Measurements from ENCODE around the gene ZNF23.

Gene ZNF23

GRCh38 chr16:71432906-71433305, 29.1 kb downstream of the ZNF23 start:
- H3K27ac ChIP-seq, result no peak overlapping the region
- TF ChIP-seq, protein P1, sequence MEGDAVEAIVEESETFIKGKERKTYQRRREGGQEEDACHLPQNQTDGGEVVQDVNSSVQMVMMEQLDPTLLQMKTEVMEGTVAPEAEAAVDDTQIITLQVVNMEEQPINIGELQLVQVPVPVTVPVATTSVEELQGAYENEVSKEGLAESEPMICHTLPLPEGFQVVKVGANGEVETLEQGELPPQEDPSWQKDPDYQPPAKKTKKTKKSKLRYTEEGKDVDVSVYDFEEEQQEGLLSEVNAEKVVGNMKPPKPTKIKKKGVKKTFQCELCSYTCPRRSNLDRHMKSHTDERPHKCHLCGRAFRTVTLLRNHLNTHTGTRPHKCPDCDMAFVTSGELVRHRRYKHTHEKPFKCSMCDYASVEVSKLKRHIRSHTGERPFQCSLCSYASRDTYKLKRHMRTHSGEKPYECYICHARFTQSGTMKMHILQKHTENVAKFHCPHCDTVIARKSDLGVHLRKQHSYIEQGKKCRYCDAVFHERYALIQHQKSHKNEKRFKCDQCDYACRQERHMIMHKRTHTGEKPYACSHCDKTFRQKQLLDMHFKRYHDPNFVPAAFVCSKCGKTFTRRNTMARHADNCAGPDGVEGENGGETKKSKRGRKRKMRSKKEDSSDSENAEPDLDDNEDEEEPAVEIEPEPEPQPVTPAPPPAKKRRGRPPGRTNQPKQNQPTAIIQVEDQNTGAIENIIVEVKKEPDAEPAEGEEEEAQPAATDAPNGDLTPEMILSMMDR (conservative IDR thresholded peaks at IDR 0.05), result no peak

DNA sequence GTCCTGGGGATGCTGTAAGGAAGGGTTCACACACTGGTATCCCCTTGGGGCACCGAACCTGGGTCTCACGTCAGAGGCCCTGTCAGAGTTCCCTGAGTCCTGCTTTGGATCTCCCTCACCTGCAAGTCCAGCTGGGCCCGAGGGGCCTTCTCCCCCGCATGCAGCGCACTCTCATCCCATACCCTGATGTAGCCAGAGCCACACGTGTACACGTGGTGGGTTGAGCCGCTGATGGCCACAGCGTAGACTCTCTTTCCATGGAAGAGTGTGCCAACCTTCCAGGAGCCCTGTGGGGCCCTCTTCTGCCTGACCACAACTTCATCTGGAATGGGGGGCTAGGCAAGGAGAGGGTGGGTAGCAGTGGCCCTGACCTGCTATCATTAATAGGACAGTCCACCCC, 30.1 kb downstream of the ZNF23 start:
- H3K27ac ChIP-seq, result no peak overlapping the region
- TF ChIP-seq, protein P1 (conservative IDR thresholded peaks at IDR 0.05), result no peak

DNA sequence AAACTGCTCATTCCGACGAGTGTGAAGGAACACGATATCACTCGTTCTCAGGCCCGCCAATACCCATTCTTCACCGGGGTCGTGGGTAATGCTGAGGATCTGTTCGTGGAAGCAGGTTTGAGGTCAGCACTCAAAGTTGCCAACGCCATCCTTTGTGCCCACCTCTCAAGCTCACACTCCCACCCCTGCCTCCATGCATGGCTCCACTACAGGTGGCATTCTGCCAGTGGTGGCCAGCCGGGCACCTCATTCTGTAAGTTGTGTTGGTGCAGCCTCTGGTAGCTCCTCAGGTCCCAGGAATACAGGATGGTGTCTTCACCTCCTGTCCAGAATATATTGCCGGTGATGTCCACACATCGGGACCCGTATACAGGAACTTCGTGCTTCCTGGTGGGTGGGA, 30.9 kb downstream of the ZNF23 start:
- TF ChIP-seq, protein P1 (conservative IDR thresholded peaks at IDR 0.05), result no peak
- no peak overlapping the region for H3K27ac ChIP-seq

DNA sequence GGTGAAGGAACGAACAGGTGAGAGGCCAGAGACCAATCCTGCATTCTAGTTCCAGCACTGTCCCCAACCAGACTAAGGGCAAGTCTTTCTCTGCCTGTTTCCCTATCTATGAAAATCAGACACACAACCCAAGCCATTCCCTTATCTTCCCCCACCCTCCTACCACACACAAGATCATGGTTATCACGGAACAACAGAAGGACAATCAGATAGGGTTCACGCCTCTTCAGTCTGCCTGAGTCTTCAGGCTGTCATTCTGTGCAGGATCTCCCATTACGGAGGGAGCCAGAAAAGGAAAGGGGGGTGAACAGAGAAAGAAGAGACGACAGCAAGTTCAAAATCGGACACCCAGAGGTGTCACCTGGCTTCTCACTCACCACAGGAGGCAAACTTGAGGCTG, 31.3 kb downstream of the ZNF23 start:
- H3K27ac ChIP-seq, result no peak overlapping the region
- TF ChIP-seq, protein P1 (conservative IDR thresholded peaks at IDR 0.05), result no peak

- TF ChIP-seq, protein P1 (conservative IDR thresholded peaks at IDR 0.05), result no peak
- no peak overlapping the region for H3K27ac ChIP-seq
Observed at GRCh38 chr16:71429581-71429980, 32.5 kb downstream of the ZNF23 start.

DNA sequence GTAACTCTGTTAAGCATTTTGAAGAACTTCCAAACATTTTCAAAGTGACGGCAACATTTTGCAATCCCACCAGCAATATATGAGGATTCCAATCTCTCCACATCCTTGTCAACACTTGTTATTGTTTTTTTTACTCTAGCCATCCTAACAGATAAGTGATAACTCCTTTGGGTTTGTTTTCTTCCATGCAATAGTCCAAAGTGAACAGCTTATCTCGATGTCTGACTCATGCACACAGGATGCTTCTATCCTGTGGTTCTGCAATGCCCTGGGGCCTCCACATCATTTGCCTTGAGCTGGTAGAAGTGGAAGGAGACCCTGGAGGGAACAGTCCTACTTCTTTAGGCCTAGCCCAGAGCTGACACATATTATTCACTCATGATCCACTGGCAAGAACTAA, 33.2 kb downstream of the ZNF23 start:
- H3K27ac ChIP-seq, result no peak overlapping the region

DNA sequence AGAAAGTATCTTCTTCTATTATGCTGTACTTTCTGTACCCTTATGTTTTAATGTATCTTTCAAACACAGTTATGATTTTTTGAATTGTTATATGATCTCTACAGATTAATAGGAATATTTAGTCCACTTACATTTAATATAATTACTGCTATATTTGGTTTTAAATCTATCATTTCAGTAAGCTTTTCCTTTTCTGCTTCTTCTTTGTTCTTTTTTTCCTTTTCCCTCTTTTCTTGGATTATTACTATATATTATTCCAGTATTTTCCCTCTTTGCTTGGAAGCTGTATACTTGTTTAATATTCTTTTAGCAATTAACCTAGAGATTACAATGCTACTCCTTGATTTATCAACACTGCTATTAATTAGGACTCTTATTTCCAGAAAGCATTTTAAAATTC, 33.7 kb downstream of the ZNF23 start:
- TF ChIP-seq, protein P1 (conservative IDR thresholded peaks at IDR 0.05), result no peak
- no peak overlapping the region for H3K27ac ChIP-seq

More for the DNA sequence above, 33.2 kb downstream of the ZNF23 start:
- TF ChIP-seq, protein P1 (conservative IDR thresholded peaks at IDR 0.05), result no peak
